DND-41 (cell line): ENCODE data around the gene ALDOA.

Experiments
- EZH2 ChIP-seq: IDR thresholded peaks from 3 replicates; pipeline ENCODE4 v1.6.1; 2012; ENCODE audit warnings: borderline replicate concordance, low read depth, mild to moderate bottlenecking, moderate library complexity, low read length, inconsistent platforms; ENCODE audit not compliant: severe bottlenecking
- TF ChIP-seq, protein P1 (sequence below): IDR thresholded peaks from 2 replicates; pipeline ENCODE4 v1.5.1; 2012; ENCODE audit warnings: borderline replicate concordance, low read length, moderate library complexity, mild to moderate bottlenecking; ENCODE audit not compliant: poor library complexity, severe bottlenecking; ENCODE audit errors: extremely low read depth

DNA sequence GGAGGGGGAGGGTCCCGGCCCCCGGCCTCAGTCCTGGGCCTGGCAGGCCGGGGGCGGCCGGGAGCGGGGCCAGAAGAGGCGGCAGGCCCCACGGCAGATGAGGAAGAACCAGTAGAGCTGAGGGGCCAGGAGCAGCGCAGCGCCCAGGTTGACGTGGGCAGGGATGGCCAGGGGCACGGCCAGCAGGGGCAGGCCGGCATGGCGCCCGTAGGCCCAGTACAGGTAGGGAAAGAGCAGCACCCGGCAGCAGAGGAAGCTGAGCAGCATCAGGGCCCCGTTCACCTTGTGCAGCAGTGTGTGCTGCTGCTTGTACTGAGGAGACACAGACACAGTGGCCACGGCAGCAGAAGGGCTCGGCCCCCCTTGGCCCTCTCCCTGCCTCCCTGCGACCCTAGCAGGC is 40.4 kb upstream of the ALDOA start:
- TF ChIP-seq, protein P1, sequence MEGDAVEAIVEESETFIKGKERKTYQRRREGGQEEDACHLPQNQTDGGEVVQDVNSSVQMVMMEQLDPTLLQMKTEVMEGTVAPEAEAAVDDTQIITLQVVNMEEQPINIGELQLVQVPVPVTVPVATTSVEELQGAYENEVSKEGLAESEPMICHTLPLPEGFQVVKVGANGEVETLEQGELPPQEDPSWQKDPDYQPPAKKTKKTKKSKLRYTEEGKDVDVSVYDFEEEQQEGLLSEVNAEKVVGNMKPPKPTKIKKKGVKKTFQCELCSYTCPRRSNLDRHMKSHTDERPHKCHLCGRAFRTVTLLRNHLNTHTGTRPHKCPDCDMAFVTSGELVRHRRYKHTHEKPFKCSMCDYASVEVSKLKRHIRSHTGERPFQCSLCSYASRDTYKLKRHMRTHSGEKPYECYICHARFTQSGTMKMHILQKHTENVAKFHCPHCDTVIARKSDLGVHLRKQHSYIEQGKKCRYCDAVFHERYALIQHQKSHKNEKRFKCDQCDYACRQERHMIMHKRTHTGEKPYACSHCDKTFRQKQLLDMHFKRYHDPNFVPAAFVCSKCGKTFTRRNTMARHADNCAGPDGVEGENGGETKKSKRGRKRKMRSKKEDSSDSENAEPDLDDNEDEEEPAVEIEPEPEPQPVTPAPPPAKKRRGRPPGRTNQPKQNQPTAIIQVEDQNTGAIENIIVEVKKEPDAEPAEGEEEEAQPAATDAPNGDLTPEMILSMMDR = no peak
- TF ChIP-seq EZH2 = no peak
